OCI-LY7 (cell line): ENCODE results near the gene TIMM50.

ENCODE experiments used
- CTCF ChIP-seq: fragments of 200-600 bp; sonication (generic); conservative IDR thresholded peaks from 2 replicates; pipeline ENCODE4 v1.5.1; 2014; ENCODE audit warnings: mild to moderate bottlenecking, antibody characterized with exemption, low read length, moderate library complexity, mixed read lengths
- EZH2phosphoT487 ChIP-seq: fragments of 200-600 bp; sonication (generic); IDR thresholded peaks from 2 replicates; pipeline ENCODE4 v1.6.1; 2018; ENCODE audit warnings: low read depth, borderline replicate concordance, mild to moderate bottlenecking, mixed run types, antibody characterized with exemption, low read length, moderate library complexity, mixed read lengths

- TF ChIP-seq CTCF: no peak
- no peak for TF ChIP-seq EZH2phosphoT487
Measured at GRCh38 chr19:39446365-39447084, 34.1 kb upstream of the TIMM50 start.
